Measurements from ENCODE around the gene NAP1L1.

Gene NAP1L1, protein sequence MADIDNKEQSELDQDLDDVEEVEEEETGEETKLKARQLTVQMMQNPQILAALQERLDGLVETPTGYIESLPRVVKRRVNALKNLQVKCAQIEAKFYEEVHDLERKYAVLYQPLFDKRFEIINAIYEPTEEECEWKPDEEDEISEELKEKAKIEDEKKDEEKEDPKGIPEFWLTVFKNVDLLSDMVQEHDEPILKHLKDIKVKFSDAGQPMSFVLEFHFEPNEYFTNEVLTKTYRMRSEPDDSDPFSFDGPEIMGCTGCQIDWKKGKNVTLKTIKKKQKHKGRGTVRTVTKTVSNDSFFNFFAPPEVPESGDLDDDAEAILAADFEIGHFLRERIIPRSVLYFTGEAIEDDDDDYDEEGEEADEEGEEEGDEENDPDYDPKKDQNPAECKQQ

DNA sequence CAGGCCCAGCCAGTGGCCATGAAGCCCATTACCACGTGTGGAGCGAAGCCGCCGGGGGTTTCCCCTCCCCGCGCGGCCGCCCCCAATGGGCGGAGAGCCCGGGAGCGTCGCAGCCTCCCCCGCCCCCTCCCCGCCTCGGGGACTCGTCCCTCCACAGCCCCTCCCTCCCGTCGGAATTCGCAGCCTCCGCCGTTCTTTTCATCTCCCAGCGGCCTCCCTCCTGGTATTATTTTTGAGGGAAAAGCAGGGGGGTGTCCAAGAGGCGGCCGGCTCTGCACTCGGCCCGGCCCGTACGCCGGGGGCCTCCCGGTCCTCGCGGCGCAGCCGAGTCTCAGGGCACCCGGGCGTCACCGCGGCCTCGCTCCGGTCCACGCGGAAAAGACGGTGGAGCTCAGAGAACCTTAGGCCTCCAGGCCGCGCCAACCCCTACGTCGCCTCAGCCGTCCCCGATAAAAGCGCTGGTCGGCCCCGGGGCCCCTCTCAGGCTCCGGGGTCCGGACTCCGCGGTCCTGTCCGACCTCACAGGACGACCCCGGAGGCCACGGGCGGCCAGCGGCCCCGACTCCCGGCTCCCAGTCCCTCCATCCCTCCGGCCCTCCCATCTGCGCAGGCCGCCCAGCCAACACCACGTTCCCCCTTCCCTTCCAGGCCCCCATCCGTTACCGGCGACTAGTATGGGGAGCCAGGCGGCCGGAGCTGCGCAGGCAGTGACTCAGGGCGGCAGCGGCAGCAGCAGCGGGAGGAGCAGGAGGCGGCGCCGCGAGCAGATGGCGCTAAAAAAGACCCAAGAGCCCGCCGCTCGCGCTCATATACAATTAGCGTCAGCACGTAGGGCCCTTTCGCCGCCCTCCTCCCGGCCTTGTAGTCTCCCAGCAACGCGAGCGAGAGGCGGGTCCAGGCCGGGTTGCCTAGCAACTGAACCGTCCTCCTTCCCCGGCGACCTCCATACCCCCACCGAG, at the start of gene NAP1L1:
Gene NAP1L1 (minus strand): TSS at position 782 of the 959 bp plus-strand sequence. CDS start 10,466 bp downstream, outside the sequence.
- peak; percentile 98 for DNase-seq

- no peak for DNase-seq
Observed at GRCh38 chr12:76127588-76127987, 43.1 kb upstream of the NAP1L1 start.

DNA sequence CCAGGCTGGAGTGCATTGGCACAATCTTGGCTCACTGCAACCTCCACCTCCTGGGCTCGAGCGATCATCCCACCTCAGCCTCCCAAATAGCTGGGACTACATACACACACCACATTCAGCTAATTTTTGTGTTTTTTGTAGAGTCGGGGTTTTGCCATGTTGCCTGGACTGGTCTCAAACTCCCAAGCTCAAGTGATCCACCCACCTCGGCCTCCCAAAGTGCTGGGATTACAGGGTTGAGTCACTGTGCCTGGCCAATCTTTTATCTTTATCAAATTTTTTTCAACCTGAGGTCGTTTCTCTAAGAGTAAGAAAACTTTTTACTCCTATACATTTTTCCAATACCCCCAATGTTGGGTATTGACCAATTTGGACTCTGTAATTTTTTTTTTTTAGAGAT, 40.0 kb upstream of the NAP1L1 start:
- no peak for DNase-seq

GRCh38 chr12:76123259-76124212, 39.1 kb upstream of the NAP1L1 start:
- no peak for DNase-seq

GRCh38 chr12:76119887-76120286, 35.4 kb upstream of the NAP1L1 start:
- no peak for DNase-seq

DNA sequence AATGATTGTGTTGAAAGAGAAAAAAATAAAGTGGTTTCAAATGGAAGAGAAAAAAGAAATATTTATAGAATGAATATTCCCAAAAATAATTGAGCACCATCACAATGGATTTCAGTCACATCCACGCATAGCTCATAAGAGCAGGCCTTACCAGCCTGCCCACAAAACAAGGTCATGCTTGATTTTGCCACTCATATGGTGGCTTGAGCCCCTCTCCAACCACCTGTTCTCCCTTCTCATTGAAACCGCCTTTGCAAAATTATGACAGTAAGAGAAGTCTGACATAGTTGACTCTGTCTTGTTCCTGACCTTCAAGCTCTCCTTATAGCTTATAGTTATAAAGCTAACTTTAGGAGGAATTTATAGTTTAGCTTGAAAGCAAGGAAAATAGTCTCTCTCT, 33.3 kb upstream of the NAP1L1 start:
- no peak for DNase-seq

GRCh38 chr12:76117067-76117691, 32.7 kb upstream of the NAP1L1 start:
- no peak for DNase-seq

DNA sequence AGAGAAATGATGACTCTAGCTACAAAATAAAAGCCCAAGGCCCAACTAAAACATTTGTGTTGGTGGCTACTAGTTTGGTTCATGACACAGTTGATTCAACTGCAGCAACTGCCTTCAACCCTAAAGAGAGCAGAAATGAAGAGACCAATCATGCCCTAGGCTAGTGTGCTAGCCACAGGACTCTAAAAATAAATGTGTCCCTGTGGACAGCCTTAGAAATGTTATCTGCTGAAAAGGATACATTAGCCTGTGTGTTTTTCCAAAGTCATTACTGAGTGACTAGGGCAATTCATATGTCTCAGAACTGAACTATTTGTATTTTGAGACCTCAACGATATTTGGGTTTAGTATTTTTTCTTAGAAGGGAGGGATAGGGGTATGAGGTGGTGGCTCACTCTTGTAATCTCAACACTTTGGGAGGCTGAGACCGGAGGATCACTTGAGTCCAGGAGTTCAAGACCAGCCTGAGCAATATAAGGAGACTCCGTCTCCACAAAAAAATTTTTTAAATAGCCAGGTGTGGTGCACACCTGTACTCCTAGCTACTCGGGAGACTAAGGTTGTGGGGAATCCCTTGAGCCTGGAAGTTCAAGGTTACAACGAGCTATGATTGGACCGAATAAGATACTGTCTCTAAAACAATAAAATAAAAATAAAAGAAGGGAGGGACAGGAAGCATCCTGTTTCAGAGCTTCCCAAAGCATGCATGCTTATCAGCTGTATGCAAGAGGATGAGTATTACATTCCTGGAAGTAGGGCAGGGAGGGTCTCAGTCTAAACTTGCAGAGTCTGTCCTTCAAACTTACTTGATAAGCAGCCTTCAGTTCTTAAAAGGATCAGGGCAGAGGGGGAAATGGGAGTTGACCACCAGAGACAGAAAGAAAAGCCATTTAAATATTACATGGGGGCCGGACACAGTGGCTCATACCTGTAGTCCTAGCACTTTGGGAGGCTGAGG, 29.6 kb upstream of the NAP1L1 start:
- DNase-seq = no peak

GRCh38 chr12:76111209-76111749, 26.8 kb upstream of the NAP1L1 start:
- DNase-seq = no peak

- no peak for DNase-seq
Observed at GRCh38 chr12:76109879-76110278, 25.4 kb upstream of the NAP1L1 start.

DNA sequence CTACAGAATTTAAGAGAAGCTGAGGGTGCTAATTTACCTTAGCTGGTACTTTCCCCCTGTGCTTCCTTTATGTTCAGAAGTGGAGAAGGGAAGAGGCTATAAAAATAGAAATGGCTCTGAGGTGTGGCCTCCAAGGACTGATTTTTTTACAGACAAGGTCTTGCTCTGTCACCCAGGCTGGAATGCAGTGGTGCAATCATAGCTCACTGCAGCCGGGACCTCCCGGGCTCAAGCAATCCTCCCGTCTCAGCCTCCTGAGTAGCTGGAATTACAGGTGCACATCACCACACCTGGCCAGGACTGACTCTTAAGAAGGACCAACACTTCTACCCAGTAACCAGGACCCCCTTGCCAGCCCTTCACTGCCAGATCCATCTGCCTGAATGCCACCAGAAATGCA, 23.9 kb upstream of the NAP1L1 start:
- DNase-seq = no peak

DNA sequence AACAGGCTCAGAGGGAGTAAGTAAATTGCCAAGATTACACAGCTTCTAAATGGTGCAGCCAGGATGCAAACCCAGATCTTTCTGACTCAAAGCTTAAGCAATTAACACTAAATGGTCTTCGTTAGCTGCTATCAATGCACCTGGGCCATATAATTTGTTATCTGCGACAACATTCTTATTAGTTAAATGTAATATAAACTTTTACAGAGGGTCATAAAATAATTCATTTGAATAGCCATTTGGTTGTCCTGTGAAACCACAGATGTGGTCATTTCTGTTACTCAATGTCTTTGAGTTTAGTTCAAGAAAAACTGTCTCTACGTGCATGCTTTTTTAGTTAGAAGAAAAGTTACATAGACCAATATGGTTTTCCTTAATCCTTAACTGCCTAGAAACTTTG, 22.1 kb upstream of the NAP1L1 start:
- DNase-seq = no peak

- no peak for DNase-seq
Observed at GRCh38 chr12:76103958-76104357, 19.5 kb upstream of the NAP1L1 start.

DNA sequence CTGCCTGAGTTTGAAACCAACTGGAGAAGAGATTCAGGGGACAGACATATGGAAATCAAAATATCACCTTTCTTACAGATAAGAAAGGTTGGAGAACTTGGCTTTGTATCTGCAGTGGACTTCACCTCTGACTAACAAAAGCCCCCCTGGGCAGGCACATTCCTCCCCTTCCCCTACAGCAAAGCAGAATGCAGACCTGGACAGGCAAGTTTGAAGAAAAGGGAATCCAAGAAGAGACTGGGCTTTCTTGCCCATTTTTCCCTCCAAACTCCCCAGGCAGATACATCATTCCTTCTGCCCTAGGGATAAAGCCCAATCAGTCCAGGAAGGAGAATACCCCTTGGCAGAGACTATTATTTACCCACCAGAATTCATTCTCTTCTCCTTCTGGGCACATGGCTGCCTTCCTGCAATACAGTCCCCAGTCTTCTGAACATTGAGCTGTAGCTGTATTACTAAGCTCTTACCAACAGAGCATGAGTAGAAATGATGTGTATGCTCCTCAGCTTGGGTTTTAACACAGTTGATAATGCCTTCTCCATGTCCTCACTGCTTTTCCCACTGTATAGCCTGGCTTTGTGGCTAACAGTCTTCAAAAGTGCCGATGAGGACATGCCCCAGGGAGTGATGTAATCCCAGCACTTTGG, 17.4 kb upstream of the NAP1L1 start:
- DNase-seq = no peak

DNA sequence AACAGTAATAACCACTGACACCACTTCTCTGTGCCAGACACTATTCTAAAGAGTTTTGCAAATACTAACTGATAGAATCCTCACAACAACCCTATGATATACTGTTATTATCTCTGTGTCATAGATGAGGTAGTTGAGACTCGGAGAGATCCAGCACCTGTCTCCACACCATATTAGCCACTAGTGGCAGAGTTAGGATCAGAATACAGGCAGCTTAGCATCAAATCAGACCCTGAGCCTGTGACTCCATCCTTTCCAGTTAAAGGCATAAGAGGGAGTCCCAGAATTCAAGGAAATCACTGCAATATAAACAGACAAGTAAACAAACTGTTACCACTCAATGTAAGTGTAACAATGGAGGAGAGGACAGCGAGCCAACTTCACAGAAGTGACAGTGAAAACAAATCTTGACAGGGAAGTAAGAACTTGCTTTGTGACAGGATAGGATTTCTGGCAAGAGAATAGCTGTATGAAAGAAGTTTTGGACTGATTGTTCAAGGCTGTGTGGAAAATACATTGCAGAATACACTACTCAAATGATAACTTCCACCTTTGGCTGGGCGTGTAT, 11.7 kb upstream of the NAP1L1 start:
- DNase-seq = no peak

DNA sequence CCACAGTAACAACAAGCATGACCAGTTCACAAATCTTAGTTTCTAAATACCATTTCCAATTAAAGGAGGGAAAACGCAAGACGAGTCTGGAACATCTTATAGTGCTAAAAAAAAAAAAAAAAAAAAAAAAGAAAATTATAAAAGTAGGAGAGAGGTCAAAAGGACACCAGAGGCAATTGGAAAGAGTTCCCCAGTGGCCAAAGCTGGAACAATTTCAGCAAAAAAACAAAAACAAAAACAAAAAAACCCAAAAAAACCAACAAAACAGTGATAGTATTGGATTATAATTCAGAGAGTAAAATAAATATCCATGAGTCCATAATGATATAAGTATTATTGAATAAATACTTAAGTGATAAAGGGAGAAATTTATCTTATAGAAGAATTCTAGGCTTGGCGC, 10.3 kb upstream of the NAP1L1 start:
- no peak for DNase-seq

GRCh38 chr12:76091246-76091754, 6.8 kb upstream of the NAP1L1 start:
- no peak for DNase-seq

DNA sequence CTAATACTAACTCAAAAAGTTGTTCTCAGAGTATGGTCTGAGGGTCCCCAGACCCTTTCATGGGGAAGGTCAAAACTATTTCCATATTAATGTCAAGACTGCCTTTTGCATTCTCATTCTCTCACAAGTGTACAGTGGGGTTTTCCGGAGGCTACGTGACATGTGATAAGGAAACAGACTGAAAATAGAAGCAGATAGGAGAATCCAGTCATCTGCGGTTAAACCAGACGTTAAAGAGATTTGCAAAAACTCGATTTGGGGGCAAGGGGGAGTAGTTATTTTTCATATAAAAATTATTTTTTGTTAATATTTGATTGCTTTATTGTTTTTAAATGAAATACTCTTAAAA, 1.0 kb upstream of the NAP1L1 start:
- peak; percentile 58 for DNase-seq

GRCh38 chr12:76084863-76085519, 506 bp upstream of the NAP1L1 start:
- no peak for DNase-seq
